ES-I3 (cell line): ENCODE data around the gene DAZ2.
"Not testable (repeated sequence)": the region's sequence is repeated elsewhere in the genome, so short reads cannot be mapped to it uniquely, and the experiment has no call there.

ENCODE experiments used
- H3K36me3 ChIP-seq: 2 replicates; pipeline ENCODE4 v1.6.1; 2013; ENCODE audit warnings: mild to moderate bottlenecking, low read length, control low read depth, moderate library complexity; ENCODE audit not compliant: insufficient read depth
- H3K4me1 ChIP-seq: 2 replicates; pipeline ENCODE4 v1.6.1; 2013; ENCODE audit warnings: mild to moderate bottlenecking, control low read depth, low read length; ENCODE audit not compliant: insufficient read depth
- H3K9ac ChIP-seq: 2 replicates; pipeline ENCODE4 v1.6.1; 2013; ENCODE audit warnings: low read depth, mild to moderate bottlenecking, low read length, moderate library complexity
- H3K9me3 ChIP-seq: 2 replicates; pipeline ENCODE4 v1.6.1; 2013; ENCODE audit warnings: mild to moderate bottlenecking, low read length, moderate library complexity; ENCODE audit not compliant: control insufficient read depth, insufficient read depth

Gene DAZ2, protein sequence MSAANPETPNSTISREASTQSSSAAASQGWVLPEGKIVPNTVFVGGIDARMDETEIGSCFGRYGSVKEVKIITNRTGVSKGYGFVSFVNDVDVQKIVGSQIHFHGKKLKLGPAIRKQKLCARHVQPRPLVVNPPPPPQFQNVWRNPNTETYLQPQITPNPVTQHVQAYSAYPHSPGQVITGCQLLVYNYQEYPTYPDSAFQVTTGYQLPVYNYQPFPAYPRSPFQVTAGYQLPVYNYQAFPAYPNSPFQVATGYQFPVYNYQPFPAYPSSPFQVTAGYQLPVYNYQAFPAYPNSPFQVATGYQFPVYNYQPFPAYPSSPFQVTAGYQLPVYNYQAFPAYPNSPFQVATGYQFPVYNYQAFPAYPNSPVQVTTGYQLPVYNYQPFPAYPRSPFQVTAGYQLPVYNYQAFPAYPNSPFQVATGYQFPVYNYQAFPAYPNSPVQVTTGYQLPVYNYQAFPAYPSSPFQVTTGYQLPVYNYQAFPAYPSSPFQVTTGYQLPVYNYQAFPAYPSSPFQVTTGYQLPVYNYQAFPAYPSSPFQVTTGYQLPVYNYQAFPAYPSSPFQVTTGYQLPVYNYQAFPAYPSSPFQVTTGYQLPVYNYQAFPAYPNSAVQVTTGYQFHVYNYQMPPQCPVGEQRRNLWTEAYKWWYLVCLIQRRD

GRCh38 chrY:23219233-23219632 is at the start of gene DAZ2:
DAZ2 (plus strand) TSS chrY:23219533; CDS start chrY:23219741, 208 bp downstream.
- H3K9ac ChIP-seq, H3K4me1 ChIP-seq, H3K9me3 ChIP-seq, H3K36me3 ChIP-seq: not testable (repeated sequence)

GRCh38 chrY:23198908-23199307 is 20.4 kb upstream of the DAZ2 start, which contains the start of gene DAZ1:
DAZ1 (minus strand) TSS chrY:23199008; CDS start chrY:23198800, 208 bp downstream.
- H3K9ac ChIP-seq, H3K36me3 ChIP-seq, H3K9me3 ChIP-seq, H3K4me1 ChIP-seq: not testable (repeated sequence)

GRCh38 chrY:23207455-23207854 is 11.9 kb upstream of the DAZ2 start:
- H3K9ac ChIP-seq, H3K36me3 ChIP-seq, H3K4me1 ChIP-seq, H3K9me3 ChIP-seq: not testable (repeated sequence)

DNA sequence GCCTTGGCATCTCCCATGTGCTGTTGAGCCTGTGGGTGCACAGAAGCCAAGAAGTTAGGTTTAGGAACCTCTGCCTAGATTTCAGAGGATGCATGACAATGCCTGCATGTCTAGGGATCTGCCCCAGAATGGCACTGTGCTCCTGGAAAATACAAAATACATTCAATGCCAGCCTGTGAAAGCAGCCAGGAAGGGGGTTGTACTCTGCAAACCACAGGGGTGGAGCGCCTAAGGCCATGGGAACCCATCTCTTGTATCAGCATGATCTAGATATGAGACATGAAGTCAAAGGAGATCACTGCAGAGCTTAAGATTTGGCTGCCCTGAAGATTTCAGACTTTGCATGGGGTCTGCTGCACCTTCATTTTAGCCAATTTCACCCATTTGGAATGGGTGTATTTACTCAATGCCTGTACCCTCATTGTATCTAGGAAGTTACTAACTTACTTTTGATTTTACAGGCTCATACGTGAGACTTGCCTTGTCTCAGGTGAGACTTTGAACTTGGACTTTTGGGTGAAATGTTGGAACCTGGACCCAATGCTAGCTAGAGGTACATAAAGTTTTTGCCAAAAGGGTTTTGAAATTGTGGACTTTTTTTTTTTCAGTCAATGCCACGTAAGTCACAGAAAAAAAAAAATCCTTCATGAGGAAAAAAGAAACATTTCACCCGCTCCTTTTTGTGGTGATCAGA is 9.4 kb upstream of the DAZ2 start:
- H3K36me3 ChIP-seq, H3K4me1 ChIP-seq, H3K9me3 ChIP-seq, H3K9ac ChIP-seq: not testable (repeated sequence)

- H3K9me3 ChIP-seq, H3K36me3 ChIP-seq, H3K9ac ChIP-seq, H3K4me1 ChIP-seq: not testable (repeated sequence)
These were observed 8.7 kb upstream of the DAZ2 start for GRCh38 chrY:23210681-23211080.
